A673 (cell line): ENCODE measurements around the gene SVIL. TPM values are rescaled to one million over a fixed set of nuclear protein-coding genes. Genes with fewer than 3 reads are reported as not detected.
A peak's percentile ranks its signal among the peaks of the same experiment; 100 is the strongest.
"Not testable (repeated sequence)": the region's sequence is repeated elsewhere in the genome, so short reads cannot be mapped to it uniquely, and the experiment has no call there.

Experiments used
- BruUV-seq: library from RNA; stranded (reverse); fragments of 400-500 nt; replicated peaks from 2 replicates; lab custom pipeline; 2021; lab: Mats Ljungman, UMichigan
- CTCF ChIA-PET: fragments of 300-600 bp; sonication (Branson Sonifier 250); formaldehyde crosslinking; loops from one replicate; lab custom pipeline; 2022; ENCODE audit warnings: antibody characterized with exemption; lab: Charles Lee
- POLR2A ChIA-PET: fragments of 300-600 bp; sonication (Branson Sonifier 250); formaldehyde crosslinking; loops from one replicate; lab custom pipeline; 2022; ENCODE audit warnings: antibody characterized with exemption; ENCODE audit not compliant: low non-redundant PET; lab: Charles Lee
- DNase-seq: peaks from one replicate; pipeline ENCODE4 v3.0.0-alpha.2; 2015; ENCODE audit warnings: low spot score
- H3K27ac ChIP-seq: fragments of 200-600 bp; sonication (generic); 2 replicates; pipeline ENCODE4 v1.5.1; 2016; ENCODE audit warnings: mixed run types, low read depth, mild to moderate bottlenecking, mixed read lengths, antibody characterized with exemption, low read length; ENCODE audit not compliant: poor library complexity, severe bottlenecking
- H3K27me3 ChIP-seq: fragments of 200-600 bp; sonication (generic); replicated peaks from 2 replicates; pipeline ENCODE4 v1.6.1; 2017; ENCODE audit warnings: mixed run types, low read depth, mild to moderate bottlenecking, mixed read lengths, antibody characterized with exemption, low read length; ENCODE audit not compliant: insufficient read depth, poor library complexity
- H3K36me3 ChIP-seq: fragments of 200-600 bp; sonication (generic); 2 replicates; pipeline ENCODE4 v1.6.1; 2016; ENCODE audit warnings: mixed run types, mild to moderate bottlenecking, mixed read lengths, antibody characterized with exemption, low read length; ENCODE audit not compliant: insufficient read depth, poor library complexity, severe bottlenecking
- H3K4me1 ChIP-seq: fragments of 200-600 bp; sonication (generic); 2 replicates; pipeline ENCODE4 v1.6.1; 2017; ENCODE audit warnings: mixed run types, mild to moderate bottlenecking, mixed read lengths, antibody characterized with exemption, low read length; ENCODE audit not compliant: insufficient read depth, poor library complexity, severe bottlenecking
- H3K4me3 ChIP-seq: fragments of 200-600 bp; sonication (generic); 2 replicates; pipeline ENCODE4 v1.5.1; 2016; ENCODE audit warnings: low read depth, mixed run types, mild to moderate bottlenecking, mixed read lengths, low read length; ENCODE audit not compliant: poor library complexity, severe bottlenecking
- H3K9me3 ChIP-seq: fragments of 200-600 bp; sonication (generic); 2 replicates; pipeline ENCODE4 v1.6.1; 2016; ENCODE audit warnings: mixed run types, low read depth, mild to moderate bottlenecking, mixed read lengths, antibody characterized with exemption, low read length; ENCODE audit not compliant: poor library complexity, severe bottlenecking
- EZH2 ChIP-seq: fragments of 200-600 bp; sonication (generic); IDR thresholded peaks from 2 replicates; pipeline ENCODE4 v1.6.1; 2017; ENCODE audit warnings: borderline replicate concordance, low read depth, mild to moderate bottlenecking, mixed read lengths, antibody characterized with exemption, low read length; ENCODE audit not compliant: poor library complexity, severe bottlenecking
- intact Hi-C: fragments of 100-400 bp; cut with micrococcal nuclease; formaldehyde crosslinking; loops from one replicate; pipeline ENCODE4 v1.10.0; 2022; ENCODE audit not compliant: unreplicated experiment
- total RNA-seq: library from RNA; stranded (reverse); gene quantifications from 2 replicates; pipeline ENCODE4 v1.2.3, GENCODE V29; 2021
- TF ChIP-seq, protein P1 (sequence below): fragments of 300-800, 200-600 bp; sonication (generic); conservative IDR thresholded peaks from 2 replicates; pipeline ENCODE4 v1.5.1; 2017; ENCODE audit warnings: low read depth, mild to moderate bottlenecking, antibody characterized with exemption, low read length, moderate library complexity, mixed read lengths

SVIL gene
- total RNA-seq, 1 experiment from 2014 or later: 31.9 TPM

DNA sequence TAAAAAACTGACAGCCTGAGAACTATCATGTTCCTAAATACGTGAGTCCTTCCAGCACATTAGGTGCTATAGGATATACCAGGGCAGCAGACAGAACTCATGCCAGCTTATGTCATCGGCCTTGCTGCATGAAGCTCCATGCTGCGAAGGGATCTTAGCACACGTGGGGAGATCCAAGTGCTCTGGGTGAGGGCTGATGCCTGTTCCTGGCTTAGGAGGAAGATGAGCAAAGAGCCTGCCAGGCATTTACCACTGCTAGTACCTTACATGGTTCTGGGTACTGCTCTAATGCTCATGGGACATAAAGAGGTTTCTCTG is 43.2 kb downstream of the SVIL start:
- no TSS peak for BruUV-seq
- no peaks in the 10 kb centered on the region for H3K36me3 ChIP-seq
- no peaks in the 10 kb centered on the region for H3K9me3 ChIP-seq
- intact Hi-C loops: loop anchor here (5.0 kb wide), 2 partner anchors 74 to 159 kb away; no protein-coding TSS in a partner anchor
- no peaks in the 10 kb centered on the region for H3K27me3 ChIP-seq
- peaks cover 40% of the 10 kb centered on the region for H3K4me1 ChIP-seq
- H3K4me3 ChIP-seq: no peak overlapping the region
- TF ChIP-seq, protein P1, sequence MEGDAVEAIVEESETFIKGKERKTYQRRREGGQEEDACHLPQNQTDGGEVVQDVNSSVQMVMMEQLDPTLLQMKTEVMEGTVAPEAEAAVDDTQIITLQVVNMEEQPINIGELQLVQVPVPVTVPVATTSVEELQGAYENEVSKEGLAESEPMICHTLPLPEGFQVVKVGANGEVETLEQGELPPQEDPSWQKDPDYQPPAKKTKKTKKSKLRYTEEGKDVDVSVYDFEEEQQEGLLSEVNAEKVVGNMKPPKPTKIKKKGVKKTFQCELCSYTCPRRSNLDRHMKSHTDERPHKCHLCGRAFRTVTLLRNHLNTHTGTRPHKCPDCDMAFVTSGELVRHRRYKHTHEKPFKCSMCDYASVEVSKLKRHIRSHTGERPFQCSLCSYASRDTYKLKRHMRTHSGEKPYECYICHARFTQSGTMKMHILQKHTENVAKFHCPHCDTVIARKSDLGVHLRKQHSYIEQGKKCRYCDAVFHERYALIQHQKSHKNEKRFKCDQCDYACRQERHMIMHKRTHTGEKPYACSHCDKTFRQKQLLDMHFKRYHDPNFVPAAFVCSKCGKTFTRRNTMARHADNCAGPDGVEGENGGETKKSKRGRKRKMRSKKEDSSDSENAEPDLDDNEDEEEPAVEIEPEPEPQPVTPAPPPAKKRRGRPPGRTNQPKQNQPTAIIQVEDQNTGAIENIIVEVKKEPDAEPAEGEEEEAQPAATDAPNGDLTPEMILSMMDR: no peak
- CTCF ChIA-PET: no interaction called here
- no peak overlapping the region for H3K27ac ChIP-seq
- POLR2A ChIA-PET: no interaction called here
- DNase-seq: no peak

DNA sequence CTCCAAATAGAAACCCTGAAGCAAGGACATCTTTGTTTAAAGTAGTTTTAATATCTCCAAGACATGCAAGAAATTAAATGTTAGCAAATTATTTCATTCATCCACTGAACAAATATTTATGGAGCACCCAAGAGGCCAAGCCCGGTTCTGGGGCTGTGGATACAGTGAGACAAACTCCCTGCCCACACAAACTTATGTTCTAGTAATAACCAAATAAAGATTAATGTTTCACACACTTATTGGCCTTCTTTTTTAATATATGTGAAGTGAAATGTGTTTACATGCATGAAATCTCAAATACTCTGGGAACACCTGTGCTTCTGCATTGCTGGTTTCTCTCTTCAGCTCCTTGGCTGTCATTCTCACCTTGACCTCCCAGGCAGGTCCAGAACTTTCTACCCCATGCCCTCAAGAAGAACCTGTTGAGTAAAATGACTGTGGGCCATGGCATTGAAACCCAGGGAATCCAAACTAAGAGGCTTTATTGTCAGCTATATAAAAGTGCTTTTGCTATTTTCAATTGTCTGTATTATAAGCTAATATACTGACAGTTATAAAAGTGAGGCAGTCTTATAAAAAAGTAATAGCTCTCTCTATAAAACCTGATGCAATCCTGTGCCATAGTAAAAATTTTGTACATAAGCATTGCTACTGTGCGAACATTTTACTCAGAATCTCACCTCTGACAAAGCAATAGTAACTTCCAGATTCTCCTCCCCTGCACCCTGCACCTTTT is 43.7 kb downstream of the SVIL start:
- no peaks in the 10 kb centered on the region for H3K27me3 ChIP-seq
- no peak for DNase-seq
- POLR2A ChIA-PET: no interaction called here
- H3K36me3 ChIP-seq: no peaks in the 10 kb centered on the region
- CTCF ChIA-PET: interaction anchor here (1.0 kb wide), 1 partner anchor 98 kb away, joined by 3 read pairs; no protein-coding TSS in a partner anchor
- TF ChIP-seq, protein P1: no peak; the same call in 1 of the 2 replicates
- TF ChIP-seq EZH2: no peak
- H3K4me1 ChIP-seq: peaks cover 40% of the 10 kb centered on the region
- H3K9me3 ChIP-seq: no peaks in the 10 kb centered on the region
- H3K27ac ChIP-seq: peak overlapping the region; percentile 85
- H3K4me3 ChIP-seq: no peak overlapping the region
- no TSS peak for BruUV-seq
- intact Hi-C loops: loop anchor here (5.0 kb wide), 2 partner anchors 74 to 159 kb away; no protein-coding TSS in a partner anchor

DNA sequence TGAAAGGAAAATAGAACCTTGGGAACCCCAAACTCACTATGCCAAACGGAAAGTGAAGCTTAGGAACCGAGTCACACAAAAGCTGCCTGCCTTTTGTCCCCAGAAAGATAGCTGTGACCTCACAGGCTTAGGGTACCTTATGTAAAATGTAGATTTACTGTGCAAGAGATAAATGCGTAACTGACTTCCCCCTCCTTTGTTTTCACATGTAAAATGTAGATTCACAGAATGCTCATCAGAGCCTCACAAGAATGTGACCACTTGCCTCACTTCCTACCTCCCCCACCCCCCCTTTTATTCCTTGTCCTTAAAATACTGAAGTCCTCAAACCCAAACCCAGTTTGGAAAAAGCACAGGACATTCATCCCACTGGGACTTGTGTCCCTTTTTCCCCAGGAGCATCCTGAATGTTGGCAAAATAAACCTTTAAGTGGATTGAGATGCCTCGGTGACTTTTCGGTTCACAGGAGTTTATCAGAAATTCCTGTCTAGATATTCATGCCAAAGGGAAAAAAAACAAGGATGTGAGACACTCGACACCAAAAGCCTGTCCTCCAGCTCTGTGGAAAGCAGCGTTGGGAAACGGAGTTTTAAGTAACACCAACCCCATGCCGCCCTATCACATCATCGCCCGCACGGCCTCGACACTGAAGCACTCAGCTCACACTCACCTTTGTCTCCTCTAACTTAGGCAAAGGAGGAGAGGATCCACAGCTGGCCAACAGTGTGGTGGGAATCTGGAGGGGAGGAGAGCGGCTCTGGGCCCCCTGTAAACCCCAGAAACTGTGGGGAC is 45.9 kb downstream of the SVIL start:
- no peaks in the 10 kb centered on the region for H3K36me3 ChIP-seq
- no peak for TF ChIP-seq EZH2
- TF ChIP-seq, protein P1: no peak
- no peaks in the 10 kb centered on the region for H3K27me3 ChIP-seq
- DNase-seq: peak; percentile 26
- CTCF ChIA-PET: interaction anchor here (1.1 kb wide), 1 partner anchor 159 kb away, joined by 11 read pairs; no protein-coding TSS in a partner anchor
- intact Hi-C loops: no loop called here
- no peak overlapping the region for H3K4me3 ChIP-seq
- no TSS peak for BruUV-seq
- H3K27ac ChIP-seq: peak overlapping the region; percentile 40
- POLR2A ChIA-PET: no interaction called here
- no peaks in the 10 kb centered on the region for H3K9me3 ChIP-seq
- H3K4me1 ChIP-seq: peaks cover 40% of the 10 kb centered on the region

DNA sequence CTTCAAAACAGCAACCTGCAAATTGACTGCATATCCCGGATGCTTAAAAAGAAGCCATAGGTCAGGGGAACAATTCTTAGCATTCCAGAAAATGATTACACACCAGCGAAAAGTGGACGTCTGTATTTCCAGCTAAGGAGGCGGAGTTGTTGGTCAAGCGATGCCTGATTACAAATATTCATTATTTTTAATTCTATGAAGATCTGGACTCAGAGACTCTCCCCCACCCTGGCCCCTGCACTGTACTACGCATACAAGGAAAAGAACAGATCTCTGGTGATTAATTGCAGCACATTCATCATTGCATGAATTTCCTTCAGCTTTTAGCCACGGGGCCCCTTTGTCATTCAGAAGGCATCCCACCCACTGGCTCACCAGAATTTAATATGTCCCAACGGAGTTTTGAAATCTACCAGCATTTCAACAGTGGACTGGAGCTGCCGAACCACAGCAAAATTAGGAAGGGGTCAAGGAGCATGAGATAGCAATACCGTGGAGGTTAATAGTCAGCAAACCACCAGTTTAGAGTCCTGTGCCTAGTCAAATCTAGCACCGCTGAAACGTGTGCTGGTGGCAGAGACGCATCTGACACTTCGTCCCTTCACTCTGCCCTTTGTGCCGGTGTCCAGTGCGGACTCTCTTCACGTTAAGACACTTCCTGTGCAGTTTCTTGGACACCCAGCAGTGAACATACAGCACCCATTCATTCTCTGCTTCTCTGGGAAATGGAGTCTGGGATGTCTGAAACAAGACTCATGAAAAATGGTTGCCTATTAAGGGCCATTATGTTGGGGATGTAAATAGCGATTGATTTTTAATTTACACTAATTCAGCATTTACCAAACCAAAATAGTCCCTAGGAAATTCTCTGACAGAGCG is 46.8 kb downstream of the SVIL start:
- H3K9me3 ChIP-seq, intact Hi-C loops, H3K27me3 ChIP-seq, H3K4me3 ChIP-seq, BruUV-seq, POLR2A ChIA-PET, H3K36me3 ChIP-seq: not testable (repeated sequence)
- CTCF ChIA-PET: interaction anchor here (1.1 kb wide), 1 partner anchor 158 kb away, joined by 11 read pairs; no protein-coding TSS in a partner anchor
- Histone ChIP-seq H3K27ac (peak overlapping the region; percentile 34), H3K4me1 (peaks cover 40% of the 10 kb centered on the region)
- DNase-seq: peak; percentile 20
